ENCODE results near the gene CDKAL1.

The CDKAL1 gene

GRCh38 chr6:20661721-20662120 is 127.5 kb downstream of the CDKAL1 start:
- no peak overlapping the region for H3K4me3 ChIP-seq (ENCODE audit: low read depth, low read length)
- no peak for TF ChIP-seq CTCF (IDR thresholded peaks at IDR 0.05; ENCODE audit: borderline replicate concordance, insufficient read depth, low read depth, low read length)

- TF ChIP-seq CTCF (IDR thresholded peaks at IDR 0.05; ENCODE audit: borderline replicate concordance, insufficient read depth, low read depth, low read length) = no peak
- H3K4me3 ChIP-seq (ENCODE audit: low read depth, low read length) = no peak overlapping the region
These were observed 130.0 kb downstream of the CDKAL1 start for GRCh38 chr6:20664250-20664649.

GRCh38 chr6:20665290-20665689 is 131.0 kb downstream of the CDKAL1 start:
- no peak for TF ChIP-seq CTCF (IDR thresholded peaks at IDR 0.05; ENCODE audit: borderline replicate concordance, insufficient read depth, low read depth, low read length)
- H3K4me3 ChIP-seq (ENCODE audit: low read depth, low read length) = no peak overlapping the region

GRCh38 chr6:20669571-20670314 is 135.5 kb downstream of the CDKAL1 start:
- no peak for TF ChIP-seq CTCF (IDR thresholded peaks at IDR 0.05; ENCODE audit: borderline replicate concordance, insufficient read depth, low read depth, low read length)
- no peak overlapping the region for H3K4me3 ChIP-seq (ENCODE audit: low read depth, low read length)

GRCh38 chr6:20670750-20671149 is 136.5 kb downstream of the CDKAL1 start:
- H3K4me3 ChIP-seq (ENCODE audit: low read depth, low read length) = no peak overlapping the region

GRCh38 chr6:20672038-20672437 is 137.8 kb downstream of the CDKAL1 start:
- no peak overlapping the region for H3K4me3 ChIP-seq (ENCODE audit: low read depth, low read length)
- TF ChIP-seq CTCF (IDR thresholded peaks at IDR 0.05; ENCODE audit: borderline replicate concordance, insufficient read depth, low read depth, low read length) = no peak

More at GRCh38 chr6:20670750-20671149, 136.5 kb downstream of the CDKAL1 start:
- TF ChIP-seq CTCF (IDR thresholded peaks at IDR 0.05; ENCODE audit: borderline replicate concordance, insufficient read depth, low read depth, low read length) = no peak

- no peak for TF ChIP-seq CTCF (IDR thresholded peaks at IDR 0.05; ENCODE audit: borderline replicate concordance, insufficient read depth, low read depth, low read length)
- no peak overlapping the region for H3K4me3 ChIP-seq (ENCODE audit: low read depth, low read length)
These were observed 139.2 kb downstream of the CDKAL1 start for GRCh38 chr6:20673458-20673857.
